GM18907 (cell line): ENCODE results near the gene MACROD2.

Source experiments
- ATAC-seq: cut with Tn5 transposase; IDR thresholded peaks from one replicate; pipeline ENCODE4 v1.9.1; 2021; ENCODE audit warnings: mild to moderate bottlenecking, moderate library complexity; ENCODE audit not compliant: unreplicated experiment

MACROD2 gene

DNA sequence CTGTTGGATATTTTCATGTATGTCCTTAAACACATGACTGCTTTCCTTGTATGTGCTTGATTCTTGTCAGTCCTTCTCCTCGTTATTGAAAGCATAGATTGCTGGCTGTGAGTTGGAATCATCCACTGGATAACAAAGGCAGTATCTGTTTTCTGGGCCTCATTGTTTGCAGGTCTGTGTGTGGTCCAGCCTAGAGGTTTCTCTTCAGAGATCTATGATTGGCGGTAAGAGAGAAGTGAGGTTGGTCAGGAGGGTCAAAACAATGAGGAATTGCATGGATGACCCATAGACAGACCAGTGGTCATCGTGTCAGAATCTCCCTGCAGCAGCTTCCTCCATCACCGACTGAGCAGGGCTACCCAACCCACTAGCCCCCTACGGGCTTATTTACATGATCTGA, 1663.0 kb downstream of the MACROD2 start:
- no peak for ATAC-seq

DNA sequence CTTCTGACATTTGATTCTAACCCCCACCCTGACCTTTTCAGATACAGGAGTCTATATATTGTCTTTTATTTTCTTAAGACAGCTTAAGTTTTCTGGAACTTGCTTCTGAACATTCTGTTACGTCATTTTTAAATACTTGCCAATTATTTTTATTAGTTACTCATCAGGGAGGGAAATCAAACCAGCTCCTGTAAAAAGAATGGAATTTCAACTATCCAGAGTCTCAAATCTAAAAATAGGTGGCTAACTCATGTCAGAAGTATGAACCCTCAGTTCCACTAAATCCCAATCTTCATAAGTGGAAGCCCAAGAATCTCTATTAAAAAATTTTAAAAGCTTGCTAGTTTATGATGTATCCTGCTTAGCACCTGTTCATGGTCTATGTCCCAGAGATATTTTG, 1677.9 kb downstream of the MACROD2 start:
- ATAC-seq, result no peak

DNA sequence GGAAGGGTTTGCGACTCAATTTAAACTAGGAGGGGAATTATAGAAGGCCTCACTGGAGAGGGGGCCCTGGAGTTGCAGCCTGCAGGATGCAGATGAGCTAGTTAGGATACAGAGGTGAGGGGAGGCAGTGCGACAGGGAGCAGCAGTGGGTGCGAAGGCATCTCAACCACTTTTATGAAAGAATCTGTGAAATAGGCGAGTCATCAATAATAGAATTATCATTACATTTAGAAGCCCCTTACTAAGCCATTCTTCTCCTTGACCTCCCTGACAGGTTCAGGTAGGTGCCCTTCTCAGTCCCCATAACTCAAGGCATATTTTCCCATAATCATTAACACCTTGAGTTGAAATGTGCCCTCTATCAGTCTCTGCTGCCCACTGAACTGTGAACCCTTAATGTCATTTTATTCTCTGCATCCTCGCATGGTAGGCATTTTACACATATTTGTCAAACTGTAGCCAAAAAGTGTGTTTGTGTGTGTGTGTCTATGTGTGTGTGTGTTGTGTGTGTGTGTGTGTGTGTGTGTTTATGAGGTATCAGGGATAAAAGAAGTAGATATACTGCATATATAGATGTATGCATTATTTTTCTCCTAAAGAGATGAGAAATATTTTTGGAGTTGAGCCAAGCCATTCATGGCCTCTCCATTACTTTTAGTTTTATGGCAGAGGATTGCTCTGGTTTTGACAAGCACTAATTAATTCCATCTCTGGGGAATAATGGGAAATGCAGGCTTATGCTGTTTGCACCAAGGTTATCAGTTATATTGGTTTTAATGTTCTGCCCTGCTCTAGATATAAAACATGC, 1679.1 kb downstream of the MACROD2 start:
- no peak for ATAC-seq

DNA sequence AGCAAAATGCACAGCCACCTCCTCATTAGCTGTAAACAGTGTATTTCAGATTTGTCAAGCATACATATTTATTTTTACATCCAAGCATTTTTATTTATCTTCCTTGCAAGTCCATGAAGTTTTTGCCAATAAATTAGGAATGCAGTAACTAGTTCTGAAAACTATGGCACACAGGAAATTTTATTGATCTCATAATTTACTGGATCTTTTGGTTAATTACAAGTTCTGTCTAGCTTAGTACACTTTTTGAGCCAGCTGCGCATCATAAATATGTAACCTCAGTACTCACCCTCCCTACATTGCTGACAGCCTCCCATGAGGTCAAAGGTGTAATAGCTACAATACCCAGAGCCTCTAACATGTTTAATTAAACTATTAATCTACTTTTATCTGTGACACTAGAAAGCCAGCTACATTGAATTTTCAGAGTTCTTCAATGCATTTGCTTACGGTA, 1679.8 kb downstream of the MACROD2 start:
- no peak for ATAC-seq

DNA sequence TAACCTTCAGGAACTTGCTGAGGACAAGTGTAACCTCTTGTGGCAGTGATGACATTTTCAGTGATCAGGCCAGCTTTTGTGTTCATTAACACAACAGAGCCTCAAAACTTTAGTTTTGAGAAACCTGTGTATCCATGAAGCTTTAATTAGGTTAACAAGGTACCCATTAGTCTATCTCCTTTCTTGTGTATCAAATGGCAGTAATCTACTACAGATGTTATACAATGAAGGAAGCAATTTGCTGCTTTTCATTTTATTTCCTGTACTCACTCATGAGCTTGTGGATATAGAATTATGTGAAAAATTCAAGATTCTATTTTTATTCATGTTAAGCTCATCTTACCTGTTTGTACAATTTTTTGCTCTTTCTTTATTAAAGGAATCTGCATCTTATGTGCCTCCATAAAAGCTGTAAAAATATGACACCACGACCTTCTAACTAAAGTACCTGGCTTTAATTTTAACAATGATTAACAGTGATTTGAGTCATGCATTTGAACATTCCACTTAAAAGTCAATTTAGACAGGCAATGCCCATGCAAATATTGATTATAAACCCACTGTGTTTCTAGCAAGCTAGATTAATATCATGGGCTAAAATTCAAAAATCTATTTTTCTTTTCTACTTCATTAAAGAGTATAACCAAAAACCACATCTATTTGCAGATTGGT, 1680.6 kb downstream of the MACROD2 start:
- no peak for ATAC-seq

DNA sequence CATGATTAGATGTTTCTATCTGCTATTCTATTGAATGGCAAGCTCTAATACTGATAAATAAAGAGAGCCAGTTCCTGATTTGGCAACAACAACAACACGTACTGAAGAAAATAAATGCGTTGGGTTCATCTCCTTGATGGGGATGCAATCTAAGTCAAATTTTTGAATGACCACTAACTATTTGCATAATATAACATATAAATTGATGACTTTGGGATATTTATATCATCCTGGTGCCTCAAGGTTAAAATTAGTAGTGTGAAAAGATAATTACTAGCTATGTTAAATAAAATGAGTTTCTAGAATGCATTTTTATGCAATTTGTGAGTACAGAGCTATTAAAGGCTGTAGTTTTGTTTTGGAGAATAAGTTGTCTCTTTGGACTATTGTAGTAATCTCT, 1681.5 kb downstream of the MACROD2 start:
- no peak for ATAC-seq

DNA sequence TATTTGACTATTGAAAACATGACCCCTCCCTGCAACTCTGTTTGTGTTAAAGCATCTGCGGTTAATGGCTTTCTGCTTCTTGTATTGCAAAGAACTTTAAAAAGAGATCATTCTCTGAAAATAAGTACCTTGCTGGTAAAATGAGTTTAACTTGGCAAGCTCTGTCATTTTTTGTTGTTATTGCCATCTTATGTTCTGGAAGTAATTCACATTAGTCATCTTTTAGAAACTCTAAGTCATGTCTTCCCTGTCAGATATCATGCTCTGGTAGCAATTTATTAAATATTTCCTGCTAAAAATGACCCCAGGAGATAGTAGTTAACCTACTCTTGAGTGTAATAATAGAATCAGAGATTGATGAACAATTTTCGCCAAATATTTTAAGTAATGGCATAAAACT, 1687.4 kb downstream of the MACROD2 start:
- no peak for ATAC-seq

DNA sequence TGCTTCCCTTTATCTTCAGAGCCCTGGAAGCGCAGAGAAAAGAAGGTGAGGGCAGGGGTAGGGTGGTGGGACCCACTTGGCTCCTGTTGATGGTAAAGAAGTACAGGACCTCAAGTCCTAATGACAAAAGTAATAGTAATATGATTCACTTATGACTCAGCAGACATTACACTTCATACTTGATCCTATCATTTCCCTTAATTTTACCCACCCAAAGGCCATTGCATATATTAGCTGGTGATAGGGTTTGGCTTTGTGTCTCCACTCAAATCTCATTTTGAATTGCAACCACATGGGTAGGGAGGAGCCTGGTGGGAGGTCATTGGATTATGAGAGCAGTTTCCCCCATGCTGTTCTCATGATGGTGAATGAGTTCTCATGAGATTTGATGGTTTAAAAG, 1697.3 kb downstream of the MACROD2 start:
- no peak for ATAC-seq

DNA sequence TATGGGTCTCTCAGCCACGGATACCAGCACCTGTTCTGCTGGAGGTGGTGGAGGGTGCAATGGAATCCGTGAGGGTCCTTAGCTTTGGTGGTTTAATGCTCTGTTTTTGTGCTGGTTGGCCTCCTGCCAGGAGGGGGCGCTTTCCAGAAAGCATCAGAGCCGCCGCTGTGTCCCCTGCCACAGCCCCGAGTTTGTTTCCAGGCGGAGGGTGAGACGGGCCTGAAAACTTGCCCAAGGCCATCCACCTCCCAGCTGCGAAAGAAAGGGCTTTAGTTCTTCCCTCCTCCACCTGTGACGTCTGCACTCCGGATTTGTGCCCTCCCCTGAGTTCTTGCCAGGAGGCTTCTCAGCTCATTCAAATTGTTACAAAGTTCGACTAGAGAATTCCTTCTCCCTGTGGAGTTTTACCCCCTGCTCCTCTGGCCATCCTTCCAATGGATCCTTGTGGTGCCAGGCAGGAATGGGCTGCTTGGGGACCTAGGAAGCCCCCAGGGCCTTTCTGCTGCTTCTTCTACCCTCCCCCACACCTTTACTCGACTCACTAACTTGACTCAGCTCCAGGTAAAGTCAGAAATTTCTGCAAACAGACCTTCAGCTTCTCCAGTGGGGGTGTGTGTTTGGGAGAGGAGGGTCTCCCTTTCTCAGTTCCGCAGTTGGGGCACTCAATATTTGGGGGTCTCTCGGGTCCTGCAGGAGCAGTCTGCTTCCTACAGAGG, 1704.3 kb downstream of the MACROD2 start:
- ATAC-seq, result no peak

DNA sequence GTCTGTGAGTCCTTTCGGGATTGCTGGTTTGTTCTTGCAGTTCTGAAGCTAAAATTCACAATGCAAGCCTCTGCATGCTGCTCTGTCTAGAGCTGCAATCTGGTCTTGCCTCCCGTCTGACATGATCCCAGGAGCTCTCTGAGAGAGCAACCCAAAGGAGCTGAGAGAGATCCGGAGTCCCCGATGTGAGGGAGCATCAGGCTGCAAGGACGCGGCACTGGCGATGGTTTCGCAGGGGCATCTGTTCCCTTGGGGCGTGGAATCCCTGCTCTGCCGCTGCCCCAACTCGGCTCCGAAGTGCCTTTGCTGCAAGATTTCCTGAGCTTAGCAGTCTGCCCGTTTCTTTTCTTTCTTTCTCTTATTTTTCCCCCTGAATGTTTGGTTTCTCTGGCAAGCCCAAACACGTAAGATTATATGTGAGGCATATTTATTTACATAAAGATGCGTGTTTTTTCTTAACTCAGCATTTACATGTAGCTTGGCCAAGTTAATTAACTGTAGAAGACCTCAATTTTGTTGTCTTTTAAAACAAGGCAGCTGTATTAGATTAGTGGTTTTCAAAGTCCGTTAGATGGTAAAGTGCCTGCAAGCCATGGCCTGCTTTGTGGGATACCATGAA, 1704.9 kb downstream of the MACROD2 start:
- no peak for ATAC-seq

DNA sequence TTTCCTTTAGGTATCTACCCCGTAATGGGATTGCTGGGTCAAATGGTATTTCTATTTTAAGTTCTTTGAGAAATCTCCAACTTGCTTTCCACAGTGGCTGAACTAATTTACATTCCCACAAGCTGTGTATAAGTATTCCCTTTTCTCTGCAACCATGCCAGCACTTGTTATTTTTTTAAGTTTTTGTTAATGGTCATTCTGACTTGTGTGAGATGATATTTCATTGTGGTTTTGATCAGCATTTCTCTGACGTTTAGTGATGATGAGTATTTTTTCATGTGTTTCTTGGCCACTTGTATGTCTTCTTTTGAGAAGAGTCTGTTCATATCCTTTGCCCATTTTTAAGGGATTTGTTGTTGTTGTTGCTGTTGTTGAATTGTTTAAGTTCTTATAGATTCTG, 1706.8 kb downstream of the MACROD2 start:
- no peak for ATAC-seq

DNA sequence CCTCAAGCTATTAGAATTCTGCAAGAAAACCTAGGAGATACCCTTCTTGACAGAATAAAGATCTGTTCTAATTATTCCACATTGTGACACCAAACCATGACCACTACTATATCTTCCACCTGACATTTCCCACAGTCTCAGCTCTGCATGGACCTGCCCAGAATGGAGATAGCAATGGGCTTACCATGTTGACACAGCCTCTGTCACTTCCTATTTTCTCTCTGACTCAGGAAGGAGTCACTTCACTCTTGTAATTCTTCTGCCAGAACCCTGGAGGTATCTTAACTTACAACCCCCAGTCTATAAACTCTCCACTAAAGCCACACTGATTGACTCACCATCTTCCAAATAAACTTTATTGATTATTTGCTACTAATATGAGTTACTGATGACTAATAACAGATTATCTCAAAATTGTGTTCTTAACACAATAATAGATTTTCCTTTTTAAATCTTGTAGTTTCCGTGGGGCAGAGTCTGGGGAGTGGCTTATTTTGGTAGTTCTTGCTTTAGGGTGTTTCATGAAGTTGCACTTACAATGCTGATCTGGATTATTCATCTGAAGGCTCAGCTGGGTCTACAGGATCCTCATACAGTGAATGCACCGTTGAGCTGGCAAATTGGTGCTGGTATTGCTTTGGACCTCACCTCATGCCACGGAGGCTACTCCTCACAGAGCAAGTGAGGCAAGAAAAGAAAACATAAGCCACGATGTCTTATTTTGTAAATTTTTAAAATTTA, 1708.0 kb downstream of the MACROD2 start:
- ATAC-seq, result no peak

DNA sequence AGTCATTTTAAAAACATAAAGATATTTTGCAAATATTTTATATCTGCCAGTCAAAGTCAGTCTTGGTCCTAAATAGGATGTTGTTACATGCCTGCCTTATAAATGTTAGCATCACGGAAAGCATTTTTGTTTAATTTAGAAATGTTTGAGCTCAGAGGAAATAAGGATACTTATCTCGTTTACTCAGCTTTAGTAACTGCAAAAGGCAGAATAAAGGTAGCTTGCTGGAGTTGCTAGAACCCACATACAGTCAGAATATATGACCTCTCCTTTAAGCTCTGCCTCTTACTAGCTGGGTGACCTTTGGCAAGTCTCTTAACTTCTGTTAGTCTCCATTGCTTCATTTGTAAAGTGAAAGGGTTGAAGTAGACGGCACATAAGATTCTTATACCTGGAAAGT, 1710.7 kb downstream of the MACROD2 start:
- no peak for ATAC-seq

DNA sequence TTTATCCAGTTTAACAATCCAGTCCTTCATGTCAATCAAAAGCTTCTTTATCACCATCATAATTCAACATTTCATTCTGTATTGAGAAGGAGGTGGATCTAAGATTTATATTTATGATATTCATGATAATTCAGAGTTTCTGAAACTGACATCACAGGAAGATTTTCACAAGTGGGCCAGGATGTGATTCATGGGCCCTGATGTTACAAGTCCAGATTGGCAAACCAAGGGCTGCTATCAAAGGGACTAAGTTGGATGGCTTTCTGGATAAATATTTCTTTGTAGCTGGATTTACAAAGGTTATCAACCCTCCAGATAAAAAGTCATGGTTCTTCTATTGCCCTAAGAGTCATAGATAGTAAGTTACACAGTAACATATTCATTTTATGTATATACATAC, 1711.4 kb downstream of the MACROD2 start:
- ATAC-seq, result no peak

DNA sequence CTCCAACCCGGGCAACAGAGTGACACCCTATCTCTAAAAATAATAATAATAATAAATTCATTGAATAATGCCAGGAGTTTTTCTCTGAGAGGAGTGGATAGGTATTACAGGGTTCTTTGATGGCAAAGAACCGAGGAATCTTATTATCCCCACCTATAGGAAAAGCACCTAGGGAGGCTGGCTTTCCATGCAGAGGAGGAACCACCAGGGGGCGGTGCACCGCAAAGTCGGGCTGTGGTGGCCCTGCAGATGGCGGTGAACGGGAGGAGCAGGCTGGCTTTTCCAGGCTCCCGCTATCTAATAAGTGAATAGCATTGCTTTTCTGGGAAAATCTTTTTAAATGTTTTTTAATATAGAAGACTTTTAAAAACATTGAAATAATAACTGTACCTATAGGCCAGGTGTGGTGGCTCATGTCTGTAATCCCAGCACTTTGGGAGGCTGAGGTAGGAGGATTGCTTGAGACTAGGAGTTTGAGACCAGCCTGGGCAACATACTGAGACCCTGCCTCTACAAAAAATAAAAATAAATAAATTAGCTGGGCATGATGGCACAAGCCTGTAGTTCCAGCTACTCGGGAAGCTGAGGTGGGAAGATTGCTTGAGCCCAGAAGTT, 1713.8 kb downstream of the MACROD2 start:
- ATAC-seq, result no peak

DNA sequence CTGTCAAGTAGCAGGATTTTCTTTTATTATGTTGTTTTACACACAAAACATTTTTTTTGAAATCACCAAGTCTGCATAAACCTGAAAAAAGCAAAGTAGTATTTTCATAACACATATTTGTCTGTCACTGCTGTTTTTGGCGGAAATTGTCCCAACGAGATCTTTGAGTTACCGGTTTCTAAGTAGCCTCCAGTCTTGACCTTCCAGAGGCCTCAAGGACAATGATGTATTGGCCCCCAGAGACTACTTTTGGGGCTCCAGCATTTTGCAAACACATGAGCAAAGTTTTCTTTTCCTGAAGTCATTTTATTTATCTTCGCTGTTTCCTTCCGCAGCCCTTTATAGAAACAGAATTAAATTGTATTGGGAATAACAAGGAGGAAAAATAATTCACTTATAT, 1715.3 kb downstream of the MACROD2 start:
- no peak for ATAC-seq

DNA sequence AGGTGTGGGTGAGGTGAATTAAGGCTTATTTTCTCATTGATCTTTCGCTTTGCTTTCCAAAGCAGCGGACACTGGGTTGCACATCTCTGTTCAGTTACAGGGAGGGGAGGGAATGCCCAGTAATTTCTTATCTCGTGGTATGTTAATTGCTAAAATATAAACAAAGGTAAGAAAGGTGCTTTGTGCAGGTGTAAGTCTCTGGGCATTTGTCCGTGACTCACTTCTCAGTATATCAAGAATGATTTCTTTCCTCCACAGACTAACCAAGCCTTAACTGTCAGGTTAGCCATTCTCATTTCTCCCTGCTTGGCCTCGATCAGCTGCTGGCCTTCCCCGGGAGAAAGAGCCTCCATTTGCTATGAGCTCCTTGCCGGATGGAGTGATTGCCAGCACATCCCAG, 1715.9 kb downstream of the MACROD2 start:
- ATAC-seq, result no peak

DNA sequence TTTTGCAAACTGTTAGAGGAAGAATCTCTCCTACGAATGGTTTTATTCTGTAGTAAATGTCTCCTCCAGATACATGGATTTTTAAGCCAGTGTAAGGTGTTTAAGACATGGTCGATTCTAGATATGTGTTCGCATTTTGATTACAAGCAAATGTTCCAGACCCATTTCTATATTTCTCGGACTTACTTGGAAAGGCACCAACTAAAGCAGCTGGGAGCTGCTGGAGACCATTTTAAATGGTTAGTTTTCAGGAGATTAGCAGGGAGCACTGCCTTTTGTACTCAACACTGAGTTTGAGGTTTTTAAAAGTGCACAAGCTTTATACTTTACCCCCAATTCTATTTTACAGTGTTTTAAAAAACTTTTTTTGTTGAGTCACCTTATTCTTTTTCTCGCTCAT, 1720.9 kb downstream of the MACROD2 start:
- ATAC-seq, result no peak

DNA sequence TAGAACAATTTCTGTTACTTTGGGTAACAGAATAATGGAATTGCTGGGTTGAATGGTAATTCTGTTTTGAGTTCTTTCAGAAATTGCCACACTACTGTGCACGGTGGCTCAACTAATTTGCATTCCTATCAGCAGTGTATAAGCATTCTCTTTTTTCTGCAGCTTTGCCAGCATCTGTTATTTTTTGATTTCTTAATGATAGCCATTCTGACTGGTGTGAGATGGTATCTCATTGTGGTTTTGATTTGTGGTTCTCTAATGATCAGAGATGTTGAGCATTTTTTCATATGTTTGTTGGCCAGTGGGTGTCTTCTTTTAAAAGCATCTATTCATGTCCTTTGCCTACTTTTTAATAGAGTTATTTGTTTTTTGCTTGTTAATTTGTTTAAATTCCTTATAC, 1731.1 kb downstream of the MACROD2 start:
- no peak for ATAC-seq

DNA sequence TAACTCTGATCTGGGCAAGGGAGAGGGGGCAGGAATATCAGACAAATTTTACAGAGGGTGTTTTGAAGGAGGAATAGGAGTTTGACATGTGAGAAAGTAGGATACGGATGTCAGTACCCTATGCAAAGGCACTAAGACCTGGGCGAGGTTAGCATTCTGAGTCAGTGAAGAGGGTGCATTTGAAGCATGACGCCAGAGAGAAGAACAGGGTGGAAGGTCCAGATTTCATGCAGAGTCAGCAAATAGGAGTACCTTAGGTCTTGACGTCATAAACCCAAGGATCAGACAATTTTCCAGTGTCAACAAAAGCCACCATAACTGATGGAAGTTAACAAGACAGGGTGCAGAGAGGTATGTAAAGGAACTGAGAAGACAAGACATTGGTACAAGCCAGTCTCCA, 1738.7 kb downstream of the MACROD2 start:
- ATAC-seq, result no peak
